HG02840 (cell line): Measurements from ENCODE around the gene ASF1B.
A peak's percentile ranks its signal among the peaks of the same experiment; 100 is the strongest.
"Not testable (repeated sequence)": the region's sequence is repeated elsewhere in the genome, so short reads cannot be mapped to it uniquely, and the experiment has no call there.

Experiments used
- ATAC-seq: cut with Tn5 transposase; IDR thresholded peaks from one replicate; pipeline ENCODE4 v1.9.1; 2021; ENCODE audit warnings: mild to moderate bottlenecking, moderate library complexity, moderate number of reproducible peaks; ENCODE audit not compliant: unreplicated experiment, low FRiP score

Gene ASF1B

GRCh38 chr19:14136509-14137281, at the start of gene ASF1B:
TSS of gene ASF1B (minus strand) at chr19:14136589. CDS start at chr19:14136456, 133 bp downstream.
- ATAC-seq, result peak; percentile 86

- ATAC-seq, result not testable (repeated sequence)
Observed at GRCh38 chr19:14185691-14186090, 49.3 kb upstream of the ASF1B start.

- no peak for ATAC-seq
Observed at GRCh38 chr19:14185158-14185557, 48.8 kb upstream of the ASF1B start.

- ATAC-seq, result no peak
Observed at GRCh38 chr19:14183741-14184350, 47.5 kb upstream of the ASF1B start.

GRCh38 chr19:14182476-14182875, 46.1 kb upstream of the ASF1B start:
- no peak for ATAC-seq

- no peak for ATAC-seq
Observed at GRCh38 chr19:14181906-14182305, 45.5 kb upstream of the ASF1B start.

GRCh38 chr19:14181199-14181598, 44.8 kb upstream of the ASF1B start:
- not testable (repeated sequence) for ATAC-seq

GRCh38 chr19:14177496-14178074, 41.2 kb upstream of the ASF1B start:
- ATAC-seq, result no peak

- ATAC-seq, result no peak
Observed at GRCh38 chr19:14175351-14175792, 39.0 kb upstream of the ASF1B start.

GRCh38 chr19:14174883-14175282, 38.5 kb upstream of the ASF1B start:
- ATAC-seq, result no peak

- no peak for ATAC-seq
Observed at GRCh38 chr19:14168993-14169392, 32.6 kb upstream of the ASF1B start.

GRCh38 chr19:14168259-14168972, 32.0 kb upstream of the ASF1B start:
- ATAC-seq, result no peak

GRCh38 chr19:14167576-14168138, 31.3 kb upstream of the ASF1B start:
- no peak for ATAC-seq

- ATAC-seq, result no peak
Observed at GRCh38 chr19:14166999-14167575, 30.7 kb upstream of the ASF1B start.

- ATAC-seq, result no peak
Observed at GRCh38 chr19:14165990-14166830, 29.8 kb upstream of the ASF1B start.

- no peak for ATAC-seq
Observed at GRCh38 chr19:14164724-14165493, 28.5 kb upstream of the ASF1B start.

- no peak for ATAC-seq
Observed at GRCh38 chr19:14164082-14164481, 27.7 kb upstream of the ASF1B start.

GRCh38 chr19:14162871-14163297, 26.5 kb upstream of the ASF1B start:
- no peak for ATAC-seq

GRCh38 chr19:14161305-14161704, 24.9 kb upstream of the ASF1B start:
- no peak for ATAC-seq
